ENCODE results near the gene PTTG1IP.

DNA sequence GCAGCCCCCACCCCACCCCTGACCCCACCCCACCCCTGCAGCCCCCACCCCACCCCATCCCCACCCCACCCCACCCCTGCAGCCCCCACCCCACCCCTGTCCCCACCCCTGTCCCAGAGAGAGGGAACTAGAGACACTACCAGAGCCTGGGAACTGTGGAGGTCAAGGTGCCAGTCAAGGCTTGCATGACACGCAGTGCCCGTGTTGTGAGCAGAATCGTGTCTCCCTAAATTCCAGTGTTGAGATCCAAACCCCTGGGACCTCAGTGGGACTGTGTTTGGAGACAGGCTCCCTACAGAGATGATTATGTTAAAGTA lies 37.2 kb downstream of the PTTG1IP start:
- TF ChIP-seq POLR2A (IDR thresholded peaks at IDR 0.05; ENCODE audit: low read depth, low read length): no peak
- TF ChIP-seq, protein P1, sequence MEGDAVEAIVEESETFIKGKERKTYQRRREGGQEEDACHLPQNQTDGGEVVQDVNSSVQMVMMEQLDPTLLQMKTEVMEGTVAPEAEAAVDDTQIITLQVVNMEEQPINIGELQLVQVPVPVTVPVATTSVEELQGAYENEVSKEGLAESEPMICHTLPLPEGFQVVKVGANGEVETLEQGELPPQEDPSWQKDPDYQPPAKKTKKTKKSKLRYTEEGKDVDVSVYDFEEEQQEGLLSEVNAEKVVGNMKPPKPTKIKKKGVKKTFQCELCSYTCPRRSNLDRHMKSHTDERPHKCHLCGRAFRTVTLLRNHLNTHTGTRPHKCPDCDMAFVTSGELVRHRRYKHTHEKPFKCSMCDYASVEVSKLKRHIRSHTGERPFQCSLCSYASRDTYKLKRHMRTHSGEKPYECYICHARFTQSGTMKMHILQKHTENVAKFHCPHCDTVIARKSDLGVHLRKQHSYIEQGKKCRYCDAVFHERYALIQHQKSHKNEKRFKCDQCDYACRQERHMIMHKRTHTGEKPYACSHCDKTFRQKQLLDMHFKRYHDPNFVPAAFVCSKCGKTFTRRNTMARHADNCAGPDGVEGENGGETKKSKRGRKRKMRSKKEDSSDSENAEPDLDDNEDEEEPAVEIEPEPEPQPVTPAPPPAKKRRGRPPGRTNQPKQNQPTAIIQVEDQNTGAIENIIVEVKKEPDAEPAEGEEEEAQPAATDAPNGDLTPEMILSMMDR (conservative IDR thresholded peaks at IDR 0.05; ENCODE audit: low read depth, low read length): no peak
- no peak for TF ChIP-seq SMC3 (IDR thresholded peaks at IDR 0.05; ENCODE audit: low read depth, low read length)
- TF ChIP-seq MAZ (IDR thresholded peaks at IDR 0.05; ENCODE audit: borderline replicate concordance, low read depth, low read length): no peak
- no peak for TF ChIP-seq MAFK (IDR thresholded peaks at IDR 0.05; ENCODE audit: low read depth, low read length)
- TF ChIP-seq CEBPB (IDR thresholded peaks at IDR 0.05; ENCODE audit: low read depth, low read length): no peak
- TF ChIP-seq BHLHE40 (IDR thresholded peaks at IDR 0.05; ENCODE audit: low read depth, low read length): no peak
- TF ChIP-seq, protein P2, sequence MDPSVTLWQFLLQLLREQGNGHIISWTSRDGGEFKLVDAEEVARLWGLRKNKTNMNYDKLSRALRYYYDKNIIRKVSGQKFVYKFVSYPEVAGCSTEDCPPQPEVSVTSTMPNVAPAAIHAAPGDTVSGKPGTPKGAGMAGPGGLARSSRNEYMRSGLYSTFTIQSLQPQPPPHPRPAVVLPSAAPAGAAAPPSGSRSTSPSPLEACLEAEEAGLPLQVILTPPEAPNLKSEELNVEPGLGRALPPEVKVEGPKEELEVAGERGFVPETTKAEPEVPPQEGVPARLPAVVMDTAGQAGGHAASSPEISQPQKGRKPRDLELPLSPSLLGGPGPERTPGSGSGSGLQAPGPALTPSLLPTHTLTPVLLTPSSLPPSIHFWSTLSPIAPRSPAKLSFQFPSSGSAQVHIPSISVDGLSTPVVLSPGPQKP (IDR thresholded peaks at IDR 0.05; ENCODE audit: borderline replicate concordance, low read depth, low read length): no peak

Data from IMR-90 (cell line).